ENCODE results near the gene CNTNAP2. TPM values are rescaled to one million over a fixed set of nuclear protein-coding genes. Genes with fewer than 3 reads are reported as not detected.
A peak's percentile ranks its signal among the peaks of the same experiment; 100 is the strongest.

The CNTNAP2 gene
- total RNA-seq, 2 donors from 2014 or later, result 0.29 to 1.1 TPM

DNA sequence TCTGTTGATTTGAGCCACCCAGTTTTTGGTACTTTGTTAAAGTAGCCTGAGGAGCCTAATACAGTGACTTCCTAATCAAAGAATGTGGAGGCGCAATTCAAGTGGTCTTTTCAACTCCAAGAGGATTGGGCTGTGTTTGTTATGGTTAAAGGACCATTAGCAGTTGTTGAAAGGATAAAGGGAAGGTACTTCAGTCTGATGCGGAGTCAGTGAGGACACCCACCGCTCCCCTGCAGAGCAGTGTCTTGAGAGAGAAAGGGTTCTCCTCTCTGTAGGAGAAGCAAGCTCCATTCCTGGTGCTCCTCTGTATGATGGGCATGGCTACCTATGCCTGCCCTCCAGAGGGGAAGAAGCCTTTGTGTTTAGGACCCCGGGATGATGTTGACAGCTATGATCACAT is 1883.4 kb downstream of the CNTNAP2 start:
- no peak for ATAC-seq
- no peak for DNase-seq
- intact Hi-C loops (cut with DNase I), result no loop called here

DNA sequence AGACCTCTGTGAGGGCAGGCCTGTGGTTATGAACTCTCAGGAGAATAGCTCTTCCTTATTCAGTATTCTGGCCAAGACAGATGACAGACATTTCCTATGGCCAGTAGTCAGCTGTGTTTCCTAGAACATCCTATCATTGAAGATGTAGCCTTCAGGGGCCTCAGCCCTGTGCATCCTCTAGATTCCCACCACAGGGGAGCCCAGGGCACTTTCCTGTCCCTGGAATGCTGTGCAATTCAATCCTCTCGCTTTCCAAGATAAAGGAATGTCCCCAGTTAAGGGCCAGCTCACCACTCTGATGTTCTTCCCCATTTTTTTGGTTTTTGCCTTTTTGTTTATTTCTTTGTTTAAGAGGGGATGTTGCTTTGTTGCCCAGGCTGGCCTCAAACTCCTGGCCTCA is 1895.2 kb downstream of the CNTNAP2 start:
- no peak for ATAC-seq
- no peak for DNase-seq
- intact Hi-C loops (cut with DNase I), result no loop called here

DNA sequence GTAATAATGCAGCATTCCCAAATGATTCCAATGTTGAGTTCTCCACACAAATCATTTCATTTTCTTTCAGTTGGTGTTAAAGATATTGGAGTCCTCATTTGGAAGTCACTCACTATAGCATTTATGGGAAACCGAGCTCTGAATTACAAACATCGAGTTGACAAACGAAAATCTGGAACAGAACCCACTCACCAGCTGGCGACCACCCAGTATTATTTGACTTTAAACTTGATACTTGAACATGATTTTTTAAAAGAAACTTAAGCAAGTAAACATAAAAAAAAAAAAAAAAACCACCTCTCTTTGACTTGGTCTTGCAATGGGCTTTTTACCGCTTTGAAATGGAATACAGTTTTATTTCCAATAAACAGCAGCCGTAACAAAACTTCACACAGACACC is 1897.4 kb downstream of the CNTNAP2 start:
- DNase-seq (no peak), ATAC-seq (no peak)
- intact Hi-C loops (cut with DNase I), result no loop called here

DNA sequence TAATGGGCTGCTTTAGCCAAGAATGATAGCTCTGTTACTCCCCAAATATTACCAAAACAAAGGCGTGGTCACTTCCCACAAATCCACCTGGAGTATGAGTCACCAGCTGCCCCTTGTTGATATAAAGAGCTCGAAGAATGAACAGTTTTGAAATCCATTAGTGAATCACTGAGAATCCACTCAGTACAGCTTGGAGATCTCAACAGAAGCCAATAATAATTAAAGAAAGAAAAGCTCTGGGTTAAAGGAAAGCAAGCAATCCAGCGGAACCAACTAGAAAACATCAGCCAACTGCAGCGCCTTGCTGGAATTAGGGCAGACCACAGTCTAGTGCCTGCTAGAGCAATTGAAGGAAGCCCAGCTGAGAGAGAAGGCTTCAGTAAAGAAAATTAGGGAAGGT is 1897.9 kb downstream of the CNTNAP2 start:
- ATAC-seq (peak in 1 of 2 donors; percentile 36), DNase-seq (no peak)
- intact Hi-C loops (cut with DNase I), result no loop called here

DNA sequence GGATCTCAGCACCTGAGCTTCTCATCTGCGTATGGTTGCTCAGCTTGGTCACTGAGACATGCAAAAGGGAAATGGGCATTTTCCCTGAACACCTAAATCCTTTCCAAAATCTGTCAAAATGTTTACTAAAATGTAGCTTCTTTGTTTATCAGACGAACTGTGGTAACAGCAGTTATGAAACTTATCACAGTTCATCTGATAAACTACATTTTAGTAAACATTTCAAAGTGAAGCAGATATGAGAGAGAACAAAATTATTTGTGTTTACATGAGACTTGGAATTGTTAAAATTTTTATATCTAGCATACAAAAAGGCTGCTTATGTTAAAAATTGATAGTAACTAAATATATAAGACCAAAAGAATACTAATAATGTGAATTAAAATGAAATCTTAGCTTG is 1900.5 kb downstream of the CNTNAP2 start:
- ATAC-seq (no peak), DNase-seq (no peak)
- intact Hi-C loops (cut with DNase I), result no loop called here

DNA sequence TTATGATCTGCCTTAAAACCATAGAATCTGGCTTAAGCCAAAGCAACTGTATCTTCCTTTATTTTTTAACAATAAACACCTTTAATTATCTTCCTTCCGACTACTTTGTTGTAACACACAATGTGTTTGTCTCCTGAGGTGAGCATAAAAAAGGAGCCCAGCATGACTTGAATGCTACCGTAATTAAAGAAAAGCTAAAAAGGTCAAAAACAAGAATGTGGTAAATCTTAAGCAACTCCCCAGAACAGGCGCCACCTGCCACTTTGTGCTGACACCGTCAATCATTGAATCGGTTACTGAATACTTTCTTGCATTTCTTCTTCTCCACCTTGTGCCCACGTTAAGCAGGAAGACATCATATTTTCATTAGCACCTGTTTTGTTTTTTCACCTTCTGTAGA is 1904.1 kb downstream of the CNTNAP2 start:
- ATAC-seq (no peak), DNase-seq (no peak)
- intact Hi-C loops (cut with DNase I), result no loop called here

DNA sequence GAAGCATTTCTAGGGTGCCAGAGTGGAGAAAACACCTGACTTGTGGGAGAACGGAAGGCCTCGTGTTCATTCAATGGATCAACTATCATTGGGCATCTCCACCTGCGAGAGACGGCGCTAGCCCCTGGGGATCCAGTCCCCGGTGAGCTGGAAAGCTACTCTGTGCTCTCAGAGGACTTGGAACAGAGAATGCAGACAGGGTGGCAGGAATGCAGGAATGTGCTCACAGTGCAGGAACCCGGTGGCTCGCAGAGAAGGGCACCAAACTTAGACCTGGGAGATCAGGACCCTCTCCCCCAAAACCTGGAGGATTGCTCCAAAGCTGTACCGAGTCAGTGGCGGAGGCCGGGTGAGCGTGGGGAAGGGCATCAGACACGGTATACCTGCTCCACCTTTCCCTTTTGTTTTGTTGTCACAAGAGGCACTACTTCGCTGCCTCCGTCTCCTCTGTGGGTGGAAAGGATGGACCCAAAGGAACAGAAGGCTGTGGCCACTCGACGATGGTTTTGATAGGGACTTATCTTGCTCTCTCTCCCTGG is 1905.0 kb downstream of the CNTNAP2 start:
- intact Hi-C loops (cut with DNase I), result no loop called here
- DNase-seq (no peak), ATAC-seq (no peak)

DNA sequence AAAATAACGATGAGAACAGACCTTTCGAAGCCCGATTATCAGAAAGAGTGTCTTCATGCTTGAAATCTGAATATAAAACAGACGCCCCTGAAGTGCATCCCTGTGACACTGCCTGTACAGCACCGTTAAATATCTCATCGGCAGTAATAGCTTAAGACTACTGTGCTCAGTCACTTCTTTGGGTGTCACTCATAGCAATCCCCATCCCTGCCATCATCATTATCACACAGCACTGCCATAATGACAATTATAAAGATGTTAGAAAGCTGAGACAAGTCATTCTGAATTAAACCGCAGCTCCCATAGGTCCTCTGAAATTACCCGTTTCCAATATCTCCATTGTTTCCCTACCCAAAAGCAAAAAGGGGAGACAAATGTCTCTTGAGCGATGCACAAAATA is 1906.2 kb downstream of the CNTNAP2 start:
- DNase-seq, result no peak

DNA sequence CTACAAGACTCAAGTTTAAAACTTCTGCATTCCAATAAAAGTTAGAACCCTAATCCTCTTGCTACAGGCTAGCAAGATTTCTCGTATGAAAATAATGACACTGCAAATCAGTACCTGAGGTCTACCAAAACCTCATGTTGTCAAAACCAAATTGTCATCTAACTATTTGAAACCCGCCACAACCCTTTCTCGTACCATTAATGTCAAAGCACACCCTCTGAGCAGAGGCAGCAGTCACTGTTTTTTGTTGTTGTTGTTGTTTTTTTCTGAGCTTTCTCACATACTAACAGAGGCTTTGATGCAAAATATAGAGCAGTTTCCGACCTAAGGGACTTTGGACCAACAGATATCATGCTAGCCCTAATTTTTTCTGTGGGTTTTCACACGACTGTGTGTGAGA is 1910.1 kb downstream of the CNTNAP2 start:
- intact Hi-C loops (cut with DNase I), result no loop called here
- DNase-seq (no peak), ATAC-seq (no peak)

More for the DNA sequence above, 1906.2 kb downstream of the CNTNAP2 start:
- intact Hi-C loops (cut with DNase I), result no loop called here
- ATAC-seq, result no peak

DNA sequence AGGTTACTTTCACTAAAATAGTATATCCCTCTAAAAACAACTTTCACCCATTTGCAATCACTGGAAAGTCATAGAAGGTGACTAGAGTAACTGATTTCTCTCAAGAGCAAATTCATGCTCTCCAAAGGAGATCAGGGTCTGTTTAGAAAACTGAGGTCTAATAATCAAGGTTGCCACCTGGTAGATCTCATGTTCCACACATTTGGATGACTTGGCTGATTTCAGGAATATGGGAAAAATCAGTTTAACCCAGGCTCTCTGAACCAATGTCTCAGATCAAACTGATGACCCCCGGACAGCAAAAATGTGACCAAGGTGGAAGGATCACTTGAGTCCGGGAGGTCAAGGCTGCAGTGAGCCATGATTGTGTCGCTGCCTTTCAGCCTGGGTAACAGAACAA is 1911.6 kb downstream of the CNTNAP2 start:
- no peak for ATAC-seq

DNA sequence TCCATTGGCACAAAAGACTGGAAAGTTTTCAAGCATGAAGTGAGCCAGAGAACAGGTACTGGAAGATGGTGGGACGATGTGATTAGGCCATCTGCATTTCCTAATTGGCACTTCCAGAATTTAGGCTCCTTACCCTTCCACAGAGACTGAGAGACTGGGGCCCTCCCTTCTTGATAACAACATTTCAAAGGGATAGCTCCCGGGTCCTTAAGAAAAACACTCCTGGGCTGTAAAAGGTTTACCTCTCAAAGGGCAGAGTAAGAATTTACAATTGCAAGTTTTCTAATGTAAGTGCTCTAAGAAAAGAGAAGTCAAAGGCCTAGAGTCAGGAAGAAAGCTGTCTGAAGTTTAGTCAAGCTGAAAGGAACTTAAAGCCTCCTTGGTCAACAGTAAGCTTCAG is 1914.4 kb downstream of the CNTNAP2 start:
- ATAC-seq, result no peak
- intact Hi-C loops (cut with DNase I), result no loop called here
- no peak for DNase-seq

More for the DNA sequence above, 1911.6 kb downstream of the CNTNAP2 start:
- intact Hi-C loops (cut with DNase I), result no loop called here
- DNase-seq, result no peak

DNA sequence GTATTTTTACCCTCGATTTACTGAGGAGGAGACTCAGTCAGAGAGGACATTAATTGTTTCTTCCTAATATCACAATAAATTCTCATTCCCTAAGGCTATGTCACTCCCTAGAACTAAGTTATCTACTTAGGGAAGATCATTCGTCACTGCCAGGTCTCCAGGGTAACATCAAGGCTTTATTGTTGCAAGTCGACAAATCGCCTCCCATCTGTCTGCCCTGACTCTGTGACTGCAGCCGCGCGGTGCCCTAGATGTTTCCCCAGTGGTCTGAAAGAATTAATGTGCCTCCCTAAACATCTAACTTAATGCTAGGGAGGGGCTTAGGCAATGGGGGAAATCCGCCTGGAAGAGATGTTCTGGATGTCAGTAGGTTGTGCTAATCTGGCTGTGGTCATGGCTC is 1915.2 kb downstream of the CNTNAP2 start:
- intact Hi-C loops (cut with DNase I), result no loop called here
- no peak for ATAC-seq

DNA sequence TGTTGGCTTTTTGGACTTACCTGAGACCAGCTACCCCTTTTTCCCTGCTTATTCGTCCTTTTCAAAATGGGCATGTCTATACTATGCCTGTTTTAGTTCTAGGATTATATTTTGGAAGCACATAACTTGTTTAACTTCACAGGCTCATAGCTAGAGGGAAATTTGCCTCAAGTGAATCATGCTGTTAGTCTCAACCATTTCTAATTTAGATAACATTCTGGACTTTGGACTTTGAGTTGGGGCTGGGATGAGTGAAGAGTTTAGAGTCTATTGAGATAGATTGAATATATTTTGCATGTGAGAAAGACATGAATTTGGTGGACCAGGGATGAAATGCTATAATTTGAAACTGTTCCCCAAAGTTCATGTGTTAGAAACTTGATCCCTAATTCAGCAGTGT is 1919.3 kb downstream of the CNTNAP2 start:
- ATAC-seq, result no peak
- intact Hi-C loops (cut with DNase I), result no loop called here
- DNase-seq, result no peak

More for the DNA sequence above, 1915.2 kb downstream of the CNTNAP2 start:
- no peak for DNase-seq

DNA sequence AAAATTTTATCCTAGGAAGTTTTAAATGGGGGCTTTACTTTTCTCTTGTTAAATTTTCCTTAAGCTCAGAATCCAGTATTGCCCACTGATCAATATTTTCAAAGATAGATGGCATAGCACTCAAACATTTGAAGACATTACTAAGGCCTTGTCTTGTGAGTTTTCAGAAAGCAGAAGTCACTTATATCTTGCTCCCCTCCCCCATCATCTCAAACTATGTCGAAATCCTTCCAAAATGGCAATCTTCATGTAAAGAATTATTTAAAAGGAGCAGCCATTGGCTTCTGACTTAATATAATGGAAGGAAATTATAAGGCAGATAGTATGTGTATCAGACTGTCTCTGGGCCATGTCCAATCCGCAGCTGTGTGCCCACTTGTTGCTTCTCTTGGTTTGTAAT is 1920.4 kb downstream of the CNTNAP2 start:
- intact Hi-C loops (cut with DNase I), result no loop called here
- ATAC-seq (no peak), DNase-seq (no peak)

DNA sequence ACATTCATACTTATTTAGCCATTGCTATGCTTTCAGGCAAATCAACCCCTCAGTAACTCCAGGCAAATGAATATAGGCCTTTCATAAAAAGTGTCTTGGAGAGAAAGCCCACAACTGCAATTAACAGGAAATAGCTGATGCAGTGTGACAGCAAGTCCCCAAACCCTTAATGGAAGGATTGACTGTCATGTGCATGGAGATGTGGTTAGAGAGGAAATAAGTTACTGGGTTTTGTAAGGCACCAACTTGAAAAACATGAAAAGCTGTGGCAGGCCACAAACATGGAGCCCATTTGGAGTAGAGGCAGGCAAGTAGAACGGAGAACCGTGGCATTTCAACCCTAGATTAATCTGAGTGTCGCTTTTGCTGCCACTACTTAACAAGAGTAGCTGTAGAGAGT is 1924.6 kb downstream of the CNTNAP2 start:
- ATAC-seq (no peak), DNase-seq (no peak)
- intact Hi-C loops (cut with DNase I), result no loop called here

DNA sequence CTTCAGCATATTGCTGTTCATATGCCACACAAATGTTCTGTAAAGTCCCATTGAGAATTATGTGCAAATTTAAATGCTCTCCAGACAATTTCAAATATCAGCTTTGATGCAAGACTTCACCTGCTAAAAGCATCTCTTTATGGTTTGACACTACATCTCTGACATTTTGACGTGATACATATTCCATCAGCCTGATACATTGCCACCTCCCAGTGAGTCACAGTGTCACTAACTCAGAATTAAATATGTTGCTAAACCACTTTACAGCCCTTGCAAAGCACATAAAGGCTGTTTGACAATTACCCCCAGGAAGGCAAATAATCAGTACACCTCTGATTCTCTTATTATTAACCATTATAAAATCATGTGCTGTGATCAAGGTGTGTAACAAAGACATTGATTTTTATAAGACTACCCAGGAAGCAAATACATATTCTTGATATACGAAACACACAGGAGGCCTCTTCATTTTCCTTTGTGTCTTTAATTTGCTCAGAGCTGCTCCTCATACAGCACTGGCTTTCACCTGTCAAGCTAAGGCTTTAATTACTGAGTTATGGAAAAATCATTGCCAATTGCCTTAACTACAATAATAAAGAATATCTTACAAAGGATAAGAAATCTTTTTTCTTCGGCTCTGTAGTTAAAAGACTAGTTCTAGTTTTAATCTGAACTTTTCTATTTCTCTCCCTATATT is 1926.5 kb downstream of the CNTNAP2 start:
- no peak for DNase-seq
- no peak for ATAC-seq
- intact Hi-C loops (cut with DNase I), result no loop called here

DNA sequence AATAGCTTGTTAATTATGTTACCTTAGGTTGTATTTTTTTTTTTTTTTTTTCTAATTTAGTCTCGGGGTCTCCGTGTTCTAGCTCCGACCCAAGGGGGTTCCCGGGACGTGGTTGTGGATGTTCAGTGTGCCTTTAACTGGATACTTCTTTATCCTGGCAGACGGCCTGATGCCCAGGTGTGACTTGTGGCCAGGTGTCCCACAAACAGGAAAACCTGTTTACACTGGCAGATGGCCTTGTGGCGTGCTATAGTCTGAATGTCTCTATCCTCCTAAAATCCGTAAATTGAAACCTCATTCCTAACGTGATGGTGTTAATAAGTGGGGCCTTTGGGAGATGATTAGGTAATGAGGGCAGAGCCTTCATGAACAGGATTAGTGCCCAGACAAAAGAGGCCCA is 1927.6 kb downstream of the CNTNAP2 start:
- ATAC-seq (no peak), DNase-seq (no peak)
- intact Hi-C loops (cut with DNase I), result no loop called here

DNA sequence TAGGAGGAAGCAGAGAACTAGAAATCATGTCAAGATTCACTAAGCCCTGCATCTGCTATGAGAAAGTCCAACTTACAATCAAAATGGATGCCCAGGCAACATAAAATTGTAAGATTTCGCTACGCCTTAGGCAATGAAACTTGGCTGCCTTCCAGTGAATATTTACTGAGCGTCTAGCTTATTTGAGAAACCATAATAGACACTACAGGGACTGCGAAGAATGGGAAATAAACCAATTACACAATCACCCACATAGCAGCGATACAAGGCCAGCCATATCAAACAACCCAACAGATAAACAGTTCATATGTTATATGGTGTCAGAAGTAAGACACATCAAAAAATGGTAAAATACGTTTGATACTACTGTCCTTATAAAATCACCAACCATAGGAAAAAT is 1928.9 kb downstream of the CNTNAP2 start:
- no peak for ATAC-seq
- intact Hi-C loops (cut with DNase I), result no loop called here
- no peak for DNase-seq

DNA sequence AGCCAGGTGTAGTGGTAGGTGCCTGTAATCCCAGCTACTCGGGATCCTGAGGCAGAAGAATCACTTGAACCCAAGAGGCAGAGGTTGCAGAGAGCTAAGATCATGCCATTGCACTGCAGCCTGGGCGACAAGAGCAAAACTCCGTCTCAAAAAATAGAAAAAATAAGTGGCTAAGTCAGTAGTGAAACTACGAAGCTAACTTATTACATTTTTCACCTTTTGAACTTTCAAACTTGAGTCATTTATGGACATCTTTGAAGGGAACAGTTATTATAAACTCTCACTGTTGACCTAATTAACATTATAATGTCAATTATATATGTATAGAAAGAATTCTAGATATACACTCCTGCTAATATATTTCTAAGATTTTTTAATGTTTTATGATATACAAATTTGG is 1932.5 kb downstream of the CNTNAP2 start:
- intact Hi-C loops (cut with DNase I), result no loop called here
- no peak for DNase-seq
- ATAC-seq, result no peak

DNA sequence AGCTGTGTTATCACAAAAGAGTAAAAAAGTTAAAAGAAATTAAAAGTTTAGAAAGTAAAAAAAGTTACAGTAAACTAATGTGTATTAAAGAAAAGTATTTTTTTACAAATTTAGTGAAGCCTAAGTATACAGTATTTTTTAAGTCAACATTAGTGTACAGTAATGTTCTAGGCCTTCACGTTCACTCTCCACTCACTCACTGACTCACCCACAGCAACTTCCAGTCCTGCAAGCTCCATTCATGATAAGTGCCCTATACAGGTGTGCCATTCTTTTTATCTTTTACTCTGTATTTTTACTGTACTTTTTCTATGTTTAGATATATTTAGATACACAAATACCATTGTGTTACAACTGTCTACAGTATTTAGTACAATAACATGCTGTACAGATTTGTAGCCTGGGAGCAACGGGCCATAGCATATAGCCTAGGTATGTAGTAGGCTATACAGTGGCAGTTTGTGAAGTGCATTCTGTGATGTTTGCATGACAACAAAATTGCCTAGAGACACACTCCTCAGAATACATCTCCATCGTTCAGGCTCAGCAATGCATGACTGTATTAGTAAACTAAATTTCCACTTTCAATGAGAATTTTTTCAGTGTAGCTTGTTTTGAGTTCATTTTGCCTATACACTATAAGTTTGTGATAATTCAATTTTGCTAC is 1934.0 kb downstream of the CNTNAP2 start:
- ATAC-seq (no peak), DNase-seq (no peak)
- intact Hi-C loops (cut with DNase I), result no loop called here

DNA sequence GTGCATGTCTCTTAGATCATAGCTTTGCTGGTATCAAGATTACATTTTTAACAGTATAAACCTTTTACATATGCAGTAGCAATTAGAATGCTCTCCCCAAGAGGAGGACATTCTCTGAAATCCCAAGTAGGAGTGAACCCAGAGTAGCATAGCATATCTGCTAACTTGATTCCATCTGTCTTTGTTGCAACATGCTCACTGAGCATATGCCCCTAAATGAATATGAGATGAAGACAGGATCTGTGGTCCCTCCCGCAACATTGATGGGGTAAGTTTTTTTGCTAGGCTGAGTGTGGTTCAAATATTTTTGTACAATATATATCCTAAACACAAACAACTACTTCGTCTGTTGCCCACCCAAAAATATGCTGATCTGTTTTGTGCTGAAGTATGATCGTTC is 1939.8 kb downstream of the CNTNAP2 start:
- DNase-seq, result no peak
- ATAC-seq, result no peak
- intact Hi-C loops (cut with DNase I), result no loop called here

Measured in left cardiac atrium (tissue), 4 donors.